HG03521 (cell line): ENCODE measurements around the gene HSP90AB1.
A peak's percentile ranks its signal among the peaks of the same experiment; 100 is the strongest.

Experiments
- ATAC-seq: cut with Tn5 transposase; IDR thresholded peaks from one replicate; pipeline ENCODE4 v1.9.1; 2021; ENCODE audit warnings: mild to moderate bottlenecking, moderate library complexity; ENCODE audit not compliant: unreplicated experiment

The HSP90AB1 gene

DNA sequence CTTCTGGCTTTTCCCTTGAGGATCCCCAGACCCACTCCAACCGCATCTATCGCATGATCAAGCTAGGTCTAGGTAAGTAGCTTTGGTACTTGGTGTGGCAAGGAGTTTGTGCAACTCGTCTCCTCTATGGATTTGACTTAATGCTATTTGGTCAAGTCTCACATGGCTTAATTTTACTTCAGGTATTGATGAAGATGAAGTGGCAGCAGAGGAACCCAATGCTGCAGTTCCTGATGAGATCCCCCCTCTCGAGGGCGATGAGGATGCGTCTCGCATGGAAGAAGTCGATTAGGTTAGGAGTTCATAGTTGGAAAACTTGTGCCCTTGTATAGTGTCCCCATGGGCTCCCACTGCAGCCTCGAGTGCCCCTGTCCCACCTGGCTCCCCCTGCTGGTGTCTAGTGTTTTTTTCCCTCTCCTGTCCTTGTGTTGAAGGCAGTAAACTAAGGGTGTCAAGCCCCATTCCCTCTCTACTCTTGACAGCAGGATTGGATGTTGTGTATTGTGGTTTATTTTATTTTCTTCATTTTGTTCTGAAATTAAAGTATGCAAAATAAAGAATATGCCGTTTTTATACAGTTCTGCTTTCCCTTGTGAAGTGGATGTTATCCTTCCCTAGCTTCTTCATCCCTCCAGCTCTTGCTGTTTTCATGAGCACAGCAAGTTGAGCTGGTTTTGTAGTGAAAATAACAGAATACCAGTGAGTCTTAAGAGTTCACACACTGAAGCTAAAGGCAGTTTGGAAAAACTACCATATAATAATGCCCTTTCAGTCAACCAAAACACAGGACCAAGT lies 6.6 kb downstream of the HSP90AB1 start:
- no peak for ATAC-seq

- ATAC-seq = no peak
These were observed 7.5 kb downstream of the HSP90AB1 start for GRCh38 chr6:44254191-44255104.

GRCh38 chr6:44255105-44255808 lies 8.4 kb downstream of the HSP90AB1 start:
- ATAC-seq = no peak

GRCh38 chr6:44255871-44256774 lies 9.2 kb downstream of the HSP90AB1 start:
- no peak for ATAC-seq

GRCh38 chr6:44256775-44257024 lies 9.8 kb downstream of the HSP90AB1 start:
- no peak for ATAC-seq

DNA sequence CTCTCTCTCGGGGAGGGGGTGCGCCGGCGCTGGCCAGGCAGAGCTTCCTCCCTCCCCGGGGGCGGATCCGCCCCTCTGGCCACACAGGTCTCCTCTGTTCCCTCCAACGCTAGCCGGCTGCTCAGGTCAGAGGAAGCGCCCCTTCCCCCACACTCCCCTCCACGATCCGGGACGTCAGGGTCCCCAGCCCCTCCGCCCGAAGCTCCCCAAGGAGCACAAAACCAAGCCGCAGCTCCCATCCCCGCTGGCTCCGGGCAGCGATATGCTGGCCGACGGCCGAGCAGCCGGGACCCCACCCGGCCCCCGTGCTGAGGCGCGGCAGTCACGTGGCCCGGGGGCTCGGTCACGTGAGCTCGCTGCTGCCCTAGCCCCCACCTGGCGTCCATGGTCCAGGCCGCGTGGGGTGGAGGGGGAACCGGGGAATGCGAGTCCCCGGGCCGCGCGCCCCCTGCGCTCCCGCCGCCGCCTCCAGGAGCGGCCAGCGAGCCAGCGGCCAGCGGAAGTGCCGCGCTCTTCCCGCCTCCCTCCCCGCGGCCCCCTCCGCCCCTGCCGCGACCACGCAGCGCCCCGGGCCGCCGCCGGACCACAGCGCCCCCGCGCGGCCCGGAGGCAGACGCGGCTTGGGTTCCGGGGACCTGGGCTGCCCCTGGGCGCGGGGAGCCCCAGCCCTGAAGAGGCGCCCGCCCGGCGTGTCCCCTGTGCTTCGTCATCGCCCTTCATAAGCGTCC lies 10.3 kb downstream of the HSP90AB1 start, which contains the start of gene SLC35B2:
Gene SLC35B2, minus strand, starts transcription at position 504 of the 728 bp plus-strand sequence. Its CDS starts 118 bp downstream, at position 386.
- ATAC-seq = peak; percentile 50

GRCh38 chr6:44257753-44258324 lies 10.9 kb downstream of the HSP90AB1 start:
- ATAC-seq = no peak

DNA sequence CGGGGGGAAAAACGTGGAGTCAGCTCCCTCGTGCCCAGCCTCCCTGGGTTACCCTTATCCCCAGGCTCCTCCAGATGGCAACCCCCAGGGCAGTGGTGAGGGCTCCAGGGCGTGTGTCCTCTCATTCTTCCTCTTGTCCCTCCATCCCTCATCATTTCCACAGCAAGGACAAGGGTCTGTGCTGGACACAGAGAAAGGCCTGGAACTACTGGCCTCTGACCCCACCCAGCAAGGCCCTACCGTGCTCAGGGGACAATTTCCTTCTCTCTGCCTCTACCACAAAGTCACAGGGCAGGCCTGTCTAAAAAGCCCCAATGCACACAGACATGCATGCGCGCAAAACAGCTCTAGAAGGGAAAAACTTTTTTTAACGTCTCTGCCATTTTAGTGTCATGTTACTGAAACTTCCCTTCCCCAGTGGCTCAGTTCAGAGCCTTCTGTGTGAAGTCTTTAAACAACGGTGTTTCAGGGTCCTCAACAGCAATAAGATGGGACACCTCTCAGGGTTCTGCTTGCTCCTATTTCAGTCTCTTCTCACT lies 11.5 kb downstream of the HSP90AB1 start:
- no peak for ATAC-seq

DNA sequence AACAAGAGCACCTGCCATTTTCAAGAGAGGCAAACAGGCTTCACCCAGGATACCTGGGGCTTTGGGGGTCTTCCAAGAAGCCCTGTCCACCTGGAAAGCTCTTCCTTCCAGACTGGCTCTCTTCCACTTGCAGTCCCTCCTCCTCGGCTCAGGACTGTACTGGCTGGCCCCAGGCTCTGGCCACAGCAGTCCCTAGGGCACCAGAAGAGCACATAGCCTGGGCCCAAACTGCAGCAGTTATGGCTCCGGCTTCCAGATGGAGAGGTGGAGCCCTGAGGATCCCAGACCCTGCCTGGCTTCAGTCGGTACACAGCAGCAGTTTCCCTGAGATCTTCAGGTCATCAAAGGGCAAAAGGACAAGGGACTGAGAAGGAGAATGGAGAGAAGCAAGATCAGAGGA lies 12.0 kb downstream of the HSP90AB1 start:
- ATAC-seq = no peak

GRCh38 chr6:44260011-44260410 lies 13.1 kb downstream of the HSP90AB1 start:
- ATAC-seq = no peak

DNA sequence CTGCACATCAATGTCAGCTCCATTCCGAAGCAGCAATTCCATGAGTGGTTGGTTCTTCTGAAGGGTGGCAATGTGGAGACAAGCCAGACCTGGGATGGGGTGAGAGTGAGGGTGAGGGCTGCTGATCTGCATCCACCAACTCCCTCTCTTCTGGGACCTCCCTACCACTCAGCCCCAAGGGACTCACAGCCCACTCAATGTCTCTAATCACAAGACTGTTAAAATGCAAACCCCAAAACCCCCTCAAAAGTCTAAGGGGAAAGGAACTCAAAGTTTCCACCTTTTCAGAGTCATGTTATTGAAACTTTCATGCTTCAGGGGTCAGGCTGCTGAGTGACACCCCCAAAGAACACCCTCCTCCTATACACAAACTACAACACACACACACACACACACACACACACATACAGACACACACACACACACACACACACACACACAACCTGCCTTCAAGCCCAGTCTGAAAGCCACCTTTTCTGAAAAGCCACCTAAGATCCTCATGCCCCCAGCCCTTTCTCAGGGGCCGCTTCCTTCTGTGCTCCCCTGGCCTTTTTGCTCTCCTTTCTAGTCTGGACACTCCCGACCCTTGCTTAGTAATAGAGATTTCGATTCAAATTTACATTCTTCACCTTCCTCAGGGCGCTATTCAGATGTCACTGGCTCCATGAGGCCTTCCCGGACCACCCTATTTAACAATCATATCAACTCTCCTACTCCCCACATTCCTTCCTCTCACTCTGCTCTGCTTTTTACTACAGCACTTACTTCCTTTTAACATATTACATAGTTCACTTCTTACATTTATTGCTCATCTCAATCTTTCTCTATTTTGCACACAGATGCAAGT lies 13.8 kb downstream of the HSP90AB1 start:
- ATAC-seq = no peak

DNA sequence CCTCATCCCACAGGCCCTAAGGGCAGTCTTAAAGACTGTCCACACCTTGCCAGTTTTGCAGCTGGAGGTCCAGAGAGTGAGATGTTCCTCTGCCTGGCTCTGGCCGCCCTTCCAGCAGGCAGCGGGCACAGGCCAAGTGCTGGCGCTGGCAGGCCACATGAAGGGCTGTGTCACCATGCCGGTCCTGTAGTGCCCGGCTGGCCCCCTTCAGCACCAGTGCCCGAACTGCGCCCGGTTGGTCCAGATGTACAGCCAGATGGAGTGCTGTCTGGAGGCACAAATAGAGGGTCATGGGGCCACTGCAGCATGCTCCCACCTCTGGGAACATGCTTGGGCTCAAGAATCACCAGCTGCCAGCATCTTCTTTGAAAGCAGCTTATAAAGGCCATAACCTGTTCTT lies 14.7 kb downstream of the HSP90AB1 start:
- no peak for ATAC-seq

DNA sequence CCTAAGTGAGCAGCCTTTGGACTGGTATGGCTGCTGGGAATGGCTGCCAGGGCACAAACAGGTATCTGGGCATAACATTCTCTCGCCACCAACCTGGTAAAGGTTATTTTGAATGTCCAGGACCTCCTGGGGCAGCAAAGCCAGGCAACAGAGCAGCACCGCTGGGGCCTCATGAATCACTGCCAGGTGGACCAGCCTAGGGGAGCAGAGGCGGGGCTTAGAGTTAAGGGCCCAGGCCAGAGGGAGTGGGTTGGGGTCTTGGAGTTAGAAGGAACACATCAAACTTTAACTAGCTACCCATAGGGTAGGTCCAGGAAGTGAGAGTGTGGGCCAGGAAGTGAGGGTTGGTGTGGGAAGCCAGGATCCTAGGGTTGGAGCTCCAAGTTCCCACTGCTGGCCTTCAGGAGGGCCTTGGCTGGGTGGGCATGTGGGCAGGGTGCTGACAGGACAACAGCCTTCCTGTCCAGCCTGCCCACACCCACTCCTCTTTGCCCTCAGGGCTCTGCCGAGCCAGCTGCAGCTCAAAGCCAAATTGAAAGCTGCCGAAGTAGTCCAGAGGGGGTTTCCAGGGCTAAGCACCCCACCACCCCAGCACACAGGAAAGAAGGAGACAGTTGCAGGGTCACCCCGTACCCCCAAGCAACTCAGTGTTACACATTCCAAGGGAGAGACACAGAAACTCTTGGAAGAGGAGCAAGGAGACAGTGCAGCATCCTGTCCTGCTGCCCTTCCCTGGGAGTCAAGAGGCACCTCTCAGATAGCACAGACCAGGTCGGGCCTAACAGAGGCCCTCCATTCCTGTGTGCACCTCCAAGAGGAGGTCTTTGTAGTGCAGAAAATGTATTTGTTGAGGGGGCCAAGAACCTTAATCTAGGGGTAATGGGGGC lies 15.8 kb downstream of the HSP90AB1 start:
- ATAC-seq = no peak

GRCh38 chr6:44263354-44264100 lies 16.6 kb downstream of the HSP90AB1 start:
- ATAC-seq = no peak

DNA sequence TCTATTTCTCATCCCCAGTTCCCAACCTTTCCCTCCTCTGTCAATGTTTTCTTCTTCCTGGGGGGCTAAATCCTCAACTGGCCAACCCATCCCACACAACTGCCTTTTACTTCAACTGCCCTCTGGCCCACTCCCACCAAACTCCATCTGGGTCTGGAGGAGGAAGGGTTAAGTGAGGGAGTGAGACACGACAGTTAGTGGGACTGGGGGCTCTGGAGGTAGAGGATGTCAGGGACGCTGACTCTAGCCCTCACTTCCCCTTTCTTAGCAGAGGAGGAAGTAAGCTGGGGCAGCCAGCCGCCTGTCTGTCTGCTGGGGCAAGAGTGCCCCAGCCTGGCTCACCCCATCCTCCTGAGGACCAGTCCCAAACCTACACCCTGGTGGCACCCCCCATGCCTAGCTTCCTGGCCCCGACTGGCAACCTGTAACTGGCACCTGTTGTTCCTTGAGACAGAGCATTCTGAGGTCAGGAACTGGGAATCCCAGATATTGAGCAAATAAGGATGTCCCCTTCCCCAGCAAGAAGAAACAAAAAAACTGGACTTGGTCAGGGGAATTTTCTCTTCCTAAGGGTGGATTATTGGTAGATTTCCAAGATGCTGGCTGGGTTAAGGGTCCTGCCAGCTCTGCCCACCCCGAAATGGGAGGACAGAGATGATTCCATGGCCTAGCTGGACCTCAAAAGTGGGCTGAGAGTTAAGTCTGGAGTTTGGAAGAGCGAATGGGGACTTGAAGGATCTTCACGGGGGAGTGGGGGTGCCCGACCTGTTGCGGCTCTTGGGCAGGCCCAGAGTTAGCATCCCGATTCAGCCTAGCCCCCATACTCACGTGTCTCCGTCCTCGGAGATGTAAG lies 17.5 kb downstream of the HSP90AB1 start:
- ATAC-seq = peak; percentile 31
